Right atrium auricular region (tissue), 2 donors: ENCODE data around the gene NMNAT3. TPM values are rescaled to one million over a fixed set of nuclear protein-coding genes. Genes with fewer than 3 reads are reported as not detected.

Experiments used
- DNase-seq: peaks from one replicate; pipeline ENCODE4 v3.0.0-alpha.2; 2019; ENCODE audit warnings: low spot score
- H3K27ac ChIP-seq, 2 donors: fragments of 200-600 bp; sonication (generic); 1 replicate in 1 of 2; 2 replicates in 1 of 2; pipeline ENCODE4 v1.5.1; 2016 to 2019
- H3K27me3 ChIP-seq, 2 donors: fragments of 200-600 bp; sonication (generic); one replicate each; pipeline versions ENCODE4 v1.5.1 to v1.6.0; 2017 to 2019
- H3K36me3 ChIP-seq: fragments of 200-600 bp; sonication (generic); one replicate; pipeline ENCODE4 v1.5.1; 2016
- H3K4me1 ChIP-seq, 2 donors: fragments of 200-600 bp; sonication (generic); one replicate each; pipeline versions ENCODE4 v1.5.1 to v1.6.0; 2017 to 2019
- H3K4me3 ChIP-seq, 2 donors: fragments of 200-600 bp; sonication (generic); 1 replicate in 1 of 2; 2 replicates in 1 of 2; pipeline ENCODE4 v1.5.1; 2017 to 2019; ENCODE audit warnings: mild to moderate bottlenecking in 1 of 2, moderate library complexity in 1 of 2
- H3K9me3 ChIP-seq, 2 donors: fragments of 200-600 bp; sonication (generic); one replicate each; pipeline ENCODE4 v1.5.1; 2019
- CTCF ChIP-seq, 2 donors: fragments of 200-600 bp; sonication (generic); IDR thresholded peaks; one replicate each; pipeline ENCODE4 v1.5.1; 2019; ENCODE audit warnings: antibody characterized with exemption in 2 of 2
- total RNA-seq, 2 donors: library from RNA; depleted of rRNA; stranded (reverse); fragments of >200 nt; gene quantifications; one replicate each; pipeline ENCODE4 v1.1.0, GENCODE V29; 2016

NMNAT3 gene
- total RNA-seq, 2 donors from 2014 or later = 11.0 to 23.4 TPM

- Histone ChIP-seq H3K4me1 (peaks cover 0 to 16% of the 10 kb centered on the region in 2 donors), H3K36me3 (no peaks in the 10 kb centered on the region), H3K27me3 (no peaks in the 10 kb centered on the region), H3K9me3 (no peaks in the 10 kb centered on the region), H3K4me3 (no peak overlapping the region), H3K27ac (no peak overlapping the region)
- DNase-seq = no peak
- TF ChIP-seq CTCF (IDR thresholded peaks at IDR 0.05) = no peak
Observed at GRCh38 chr3:139674571-139675260, 3.1 kb downstream of the NMNAT3 start.

- TF ChIP-seq CTCF (IDR thresholded peaks at IDR 0.05) = no peak
- H3K27ac ChIP-seq = no peak overlapping the region
- DNase-seq = no peak
- H3K9me3 ChIP-seq = no peaks in the 10 kb centered on the region
- H3K36me3 ChIP-seq = no peaks in the 10 kb centered on the region
- no peaks in the 10 kb centered on the region for H3K27me3 ChIP-seq
- peaks cover 0 to 11% of the 10 kb centered on the region in 2 donors for H3K4me1 ChIP-seq
- H3K4me3 ChIP-seq = no peak overlapping the region
Observed at GRCh38 chr3:139672884-139673283, 4.9 kb downstream of the NMNAT3 start.

GRCh38 chr3:139671863-139672646 is 5.7 kb downstream of the NMNAT3 start:
- no peak for TF ChIP-seq CTCF (IDR thresholded peaks at IDR 0.05)
- no peak for DNase-seq
- Histone ChIP-seq H3K27ac (no peak overlapping the region), H3K4me1 (peaks cover 0 to 6% of the 10 kb centered on the region in 2 donors), H3K4me3 (no peak overlapping the region), H3K27me3 (no peaks in the 10 kb centered on the region), H3K36me3 (no peaks in the 10 kb centered on the region), H3K9me3 (no peaks in the 10 kb centered on the region)

GRCh38 chr3:139671107-139671506 is 6.7 kb downstream of the NMNAT3 start:
- H3K4me3 ChIP-seq = no peak overlapping the region
- H3K27ac ChIP-seq = no peak overlapping the region
- H3K4me1 ChIP-seq = no peaks in the 10 kb centered on the region
- no peak for TF ChIP-seq CTCF (IDR thresholded peaks at IDR 0.05)
- H3K27me3 ChIP-seq = no peaks in the 10 kb centered on the region
- no peak for DNase-seq
- no peaks in the 10 kb centered on the region for H3K36me3 ChIP-seq
- no peaks in the 10 kb centered on the region for H3K9me3 ChIP-seq

GRCh38 chr3:139670196-139670595 is 7.6 kb downstream of the NMNAT3 start:
- no peak for TF ChIP-seq CTCF (IDR thresholded peaks at IDR 0.05)
- Histone ChIP-seq H3K9me3 (no peaks in the 10 kb centered on the region), H3K27me3 (no peaks in the 10 kb centered on the region), H3K27ac (no peak overlapping the region), H3K4me3 (no peak overlapping the region), H3K4me1 (no peaks in the 10 kb centered on the region), H3K36me3 (no peaks in the 10 kb centered on the region)
- DNase-seq = no peak
